HG03196 (cell line): ENCODE results near the gene PRKD1.

Experiments used
- ATAC-seq: cut with Tn5 transposase; IDR thresholded peaks from one replicate; pipeline ENCODE4 v1.9.1; 2021; ENCODE audit not compliant: unreplicated experiment

Gene PRKD1

DNA sequence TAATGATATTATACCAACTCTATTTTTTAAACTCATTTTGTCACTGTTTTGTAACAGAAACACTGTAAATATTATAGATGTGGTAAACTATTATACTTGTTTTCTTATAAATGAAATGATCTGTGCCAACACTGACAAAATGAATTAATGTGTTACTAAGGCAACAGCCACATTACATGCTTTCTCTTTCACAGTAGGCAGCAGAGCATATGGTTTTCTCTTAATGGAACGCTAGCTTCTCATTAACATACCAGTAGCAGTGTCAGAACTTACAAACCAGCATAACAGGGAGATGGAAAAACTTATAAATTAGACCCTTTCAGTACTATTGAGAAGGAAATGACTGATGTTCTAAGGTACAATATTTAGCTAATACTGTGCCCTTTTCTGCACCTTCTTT is 398.8 kb downstream of the PRKD1 start:
- ATAC-seq = no peak

DNA sequence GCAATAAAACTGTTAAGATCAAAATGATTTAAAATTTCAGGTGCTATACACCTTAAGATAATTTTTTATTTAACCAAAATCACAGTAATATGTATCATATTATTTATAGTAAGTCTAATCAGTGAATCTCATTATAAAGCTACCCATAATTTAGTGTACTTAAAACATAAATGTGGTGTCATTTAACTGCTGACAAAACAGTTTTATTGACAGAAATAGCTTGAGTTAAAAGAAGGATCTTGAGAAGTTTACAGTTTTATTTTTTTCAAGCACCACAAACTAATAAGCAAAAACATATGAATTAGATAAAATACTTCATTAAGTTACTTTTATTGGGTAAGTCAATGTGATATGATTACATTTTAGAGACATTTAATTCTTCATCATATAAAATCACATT is 400.4 kb downstream of the PRKD1 start:
- no peak for ATAC-seq
